ENCODE data around the gene ZNF750.

ZNF750 gene

DNA sequence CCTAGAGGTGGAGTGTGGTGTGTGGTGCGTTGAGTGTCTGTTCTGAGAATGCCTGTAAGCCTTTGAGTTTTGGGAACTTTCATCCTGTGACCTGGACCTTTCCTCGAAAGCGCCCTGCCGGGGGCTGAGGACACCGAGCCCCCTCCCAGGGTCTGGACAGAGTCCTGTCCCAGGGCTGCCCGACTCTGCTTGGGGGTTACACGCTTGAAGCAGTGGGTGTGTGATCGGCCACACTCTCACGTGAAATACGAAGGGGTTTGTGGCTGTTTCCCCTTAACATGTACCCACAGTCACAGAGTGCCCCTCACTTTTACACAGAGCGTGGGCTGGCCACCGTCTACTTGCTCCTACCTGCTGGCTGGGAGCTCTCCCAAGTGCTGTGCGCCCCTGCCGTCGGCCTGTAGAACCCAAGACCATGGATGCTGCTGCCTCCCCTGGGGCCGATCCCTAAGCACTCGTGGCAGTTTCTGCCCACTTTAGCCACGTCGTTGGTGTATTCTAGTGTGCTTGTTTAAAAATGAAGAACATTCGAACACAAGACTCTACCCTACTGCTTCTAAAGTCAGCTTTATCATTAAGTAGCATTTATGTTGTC lies 6.8 kb downstream of the ZNF750 start:
- DNase-seq = no peak

DNA sequence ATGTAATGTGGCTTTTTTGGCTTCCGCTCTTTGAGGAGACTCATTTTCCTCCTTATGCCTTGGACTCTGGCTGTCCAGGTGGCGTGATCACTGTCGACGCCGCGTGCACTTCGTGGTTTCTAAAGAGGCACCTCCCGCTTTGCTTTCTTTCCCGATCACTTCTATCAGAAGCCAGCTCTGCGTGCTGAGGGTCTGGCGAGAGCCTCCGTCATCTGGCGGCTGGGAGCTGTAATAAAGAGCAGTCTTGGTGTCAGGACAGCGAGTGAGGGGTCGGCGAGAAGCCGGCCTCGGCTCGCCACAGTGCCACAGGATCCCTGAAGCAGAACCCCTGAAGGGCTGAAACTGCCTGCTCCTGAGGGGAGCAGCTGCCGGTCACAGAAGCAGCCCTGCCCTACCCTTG lies 7.4 kb downstream of the ZNF750 start:
- no peak for DNase-seq

DNA sequence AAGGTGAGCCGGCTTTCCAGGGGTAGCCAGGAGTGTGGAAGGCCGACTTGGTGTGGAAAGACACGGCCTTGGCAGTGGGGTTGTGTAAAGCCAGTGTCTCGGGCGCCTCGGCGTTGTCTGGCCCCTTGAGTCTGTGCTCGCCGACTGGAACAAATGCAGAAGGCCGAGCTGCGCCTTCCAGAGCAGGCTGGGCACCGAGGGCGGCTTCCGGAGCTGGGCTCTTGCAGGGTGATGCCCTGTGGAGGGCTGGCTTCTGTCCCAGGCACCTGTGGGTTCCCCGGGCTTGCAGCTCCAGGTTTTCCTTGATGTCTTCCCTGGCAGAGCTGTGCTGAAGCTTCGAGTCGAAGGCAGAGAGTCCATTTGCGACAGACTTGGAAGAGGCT lies 8.0 kb downstream of the ZNF750 start:
- no peak for DNase-seq

DNA sequence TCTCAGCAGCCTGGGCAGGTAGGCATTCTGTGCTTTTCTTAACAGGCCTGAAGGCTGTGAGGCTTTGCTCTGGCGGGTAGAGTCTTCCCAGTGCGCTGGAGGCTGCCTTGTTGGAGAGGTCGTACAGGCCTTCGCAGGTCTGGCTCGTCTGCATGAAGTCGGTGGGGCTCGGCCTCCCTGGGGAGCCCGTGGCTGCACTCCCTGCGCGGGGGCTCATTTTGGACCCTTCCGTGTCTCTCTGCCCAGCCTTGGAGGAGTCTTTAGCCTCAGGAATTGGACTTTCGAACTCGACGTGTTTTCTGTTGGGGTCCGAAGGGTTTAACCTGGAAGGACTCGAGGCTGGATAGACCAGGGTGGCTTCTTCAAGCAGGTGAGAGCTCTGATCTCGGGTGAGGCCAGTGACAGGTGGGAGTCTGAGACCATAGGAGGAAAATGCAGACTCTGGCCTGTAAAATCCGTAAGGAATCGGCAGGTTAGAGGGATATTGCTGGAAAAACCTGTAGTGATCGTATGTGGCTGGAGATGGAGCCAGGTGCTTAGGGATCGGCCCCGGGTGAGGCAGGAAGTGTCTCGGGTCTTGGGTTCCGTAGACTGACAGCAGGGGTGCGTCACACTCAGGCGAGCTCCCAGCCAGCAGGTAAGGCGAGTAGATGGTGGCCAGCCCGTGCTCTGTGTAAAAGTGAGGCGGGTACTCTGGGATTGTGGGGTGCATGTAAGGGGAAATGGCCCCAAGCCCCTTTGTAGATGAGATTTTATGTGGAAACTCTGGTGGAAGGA lies 8.6 kb downstream of the ZNF750 start:
- DNase-seq = no peak

DNA sequence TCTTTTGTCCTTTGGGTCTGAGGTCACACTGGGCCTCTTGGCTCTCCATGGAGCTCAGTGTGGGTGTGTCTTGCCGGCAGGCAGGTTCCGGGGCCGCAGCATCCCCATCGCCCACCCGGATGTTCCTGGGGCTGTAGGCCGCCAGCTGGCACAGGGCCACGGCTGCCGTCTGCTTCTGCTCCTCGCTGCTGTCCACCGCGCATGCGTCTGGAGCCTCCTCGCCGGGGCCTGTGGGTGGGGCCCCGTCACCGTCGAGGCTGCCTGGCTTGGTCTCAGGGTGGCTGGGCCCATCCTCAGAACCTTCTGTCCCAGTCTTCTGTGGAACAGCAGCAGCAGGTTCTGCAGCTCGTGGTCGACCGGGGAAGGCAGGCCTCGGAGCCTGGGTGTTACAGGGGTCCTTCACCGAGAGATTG lies 9.6 kb downstream of the ZNF750 start:
- no peak for DNase-seq

DNA sequence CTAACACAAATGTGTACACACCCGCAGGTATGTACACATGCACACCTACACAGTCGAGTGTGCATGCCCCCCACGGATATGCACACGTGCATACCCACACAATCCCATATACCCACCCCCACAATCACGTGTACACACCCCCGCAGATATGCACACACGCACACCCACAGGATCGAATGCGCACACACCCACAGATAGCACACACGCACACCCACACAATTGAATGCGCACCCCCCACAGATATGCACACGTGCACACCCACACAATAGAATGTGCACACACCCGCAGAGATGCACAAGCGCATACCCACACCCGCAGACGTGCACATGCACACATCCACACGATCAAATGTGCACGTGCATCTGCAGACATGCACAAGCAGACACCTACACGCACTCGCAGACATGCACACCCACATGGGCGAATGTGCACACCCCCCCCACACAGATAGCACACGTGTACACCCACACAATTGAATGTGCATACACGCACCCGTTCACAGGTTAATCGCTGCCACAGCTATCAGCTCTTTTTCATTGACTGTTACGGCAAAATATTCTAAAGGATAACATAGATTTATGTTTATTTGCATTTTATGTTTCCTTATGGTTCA lies 10.8 kb downstream of the ZNF750 start:
- DNase-seq = no peak

DNA sequence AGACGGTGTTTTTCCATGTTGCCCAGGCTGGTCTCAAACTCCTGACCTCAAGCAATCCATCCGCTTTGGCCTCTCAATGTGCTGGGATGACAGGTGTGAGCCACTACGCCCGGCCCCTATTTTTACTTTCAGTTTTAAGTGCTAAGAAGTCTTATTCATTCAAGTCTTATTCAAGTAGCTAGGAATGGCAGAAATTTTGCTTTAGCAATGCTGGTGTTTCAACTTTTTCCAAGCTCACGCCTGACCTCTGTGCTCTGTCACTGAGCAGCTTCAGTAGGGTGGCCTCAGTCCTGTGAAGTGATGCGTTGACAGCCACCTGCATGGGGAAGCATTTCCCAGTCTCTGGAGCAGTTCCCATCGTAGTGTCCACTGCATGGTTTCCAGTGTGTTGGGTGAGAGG lies 12.9 kb downstream of the ZNF750 start:
- DNase-seq = no peak

DNA sequence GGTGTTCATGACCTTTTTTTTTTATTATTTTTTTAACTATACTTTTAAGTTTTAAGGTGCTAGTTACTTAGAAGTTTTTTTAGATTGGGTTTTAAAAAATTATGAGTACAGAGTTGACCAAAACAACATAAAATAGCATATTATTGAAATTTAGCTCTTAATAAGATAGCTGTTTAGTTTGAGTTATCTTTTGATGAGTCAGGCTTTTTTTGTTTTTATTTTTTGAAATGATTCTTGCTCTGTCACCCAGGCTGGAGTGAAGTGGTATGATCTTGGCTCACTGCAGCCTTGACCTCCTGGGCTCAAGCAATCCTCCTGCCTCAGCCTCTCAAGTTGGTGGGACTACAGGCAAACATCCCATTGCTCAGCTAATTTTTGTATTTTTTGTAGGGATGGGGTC lies 13.6 kb downstream of the ZNF750 start:
- no peak for DNase-seq

DNA sequence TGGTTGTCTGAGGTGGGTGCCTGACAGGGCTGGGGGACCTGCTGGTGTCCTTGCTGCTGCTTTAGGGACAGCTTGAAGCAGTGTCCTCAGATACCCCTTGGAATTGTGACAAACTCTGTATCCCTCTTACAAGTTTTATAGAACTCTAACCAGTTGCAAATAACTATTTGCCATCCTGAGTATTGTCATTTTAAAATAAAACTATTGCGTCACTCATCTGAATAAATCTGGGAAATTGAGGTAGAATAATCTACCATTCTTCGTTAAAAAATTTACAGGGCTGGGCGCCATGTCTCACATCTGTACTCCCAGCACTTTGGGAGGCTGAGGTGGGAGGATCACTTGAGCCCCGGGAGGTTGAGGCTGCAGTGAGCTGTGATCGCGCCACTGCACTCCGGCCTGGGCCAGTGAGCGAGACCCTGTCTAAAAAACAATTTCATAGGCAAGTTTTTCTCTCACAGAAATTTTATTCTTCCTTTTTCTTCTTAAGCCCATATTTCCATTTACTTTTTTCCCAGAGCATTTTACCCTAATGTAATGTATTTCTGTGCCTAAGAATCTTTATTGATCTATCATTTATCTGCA lies 14.2 kb downstream of the ZNF750 start:
- DNase-seq = no peak

DNA sequence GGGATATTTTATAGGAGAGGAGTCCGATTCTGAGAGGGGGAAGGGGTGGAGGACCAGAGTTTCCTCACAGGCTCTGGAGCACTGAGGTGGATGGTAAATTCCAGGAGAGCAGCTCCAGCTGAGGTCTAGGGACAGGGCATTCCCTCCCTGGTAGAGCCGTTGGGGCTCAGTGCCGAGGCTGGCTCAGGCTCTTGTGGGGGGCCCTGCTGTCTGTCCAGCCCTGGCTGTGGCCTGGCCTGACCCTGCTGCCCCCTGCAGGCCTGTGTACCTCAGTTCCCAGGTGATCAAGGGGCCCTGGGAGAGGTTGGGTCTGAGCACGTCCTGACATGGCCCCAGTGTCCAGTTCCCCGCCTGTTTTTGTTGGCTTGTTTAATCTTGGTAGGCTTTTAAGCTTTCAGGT lies 16.8 kb downstream of the ZNF750 start:
- no peak for DNase-seq

DNA sequence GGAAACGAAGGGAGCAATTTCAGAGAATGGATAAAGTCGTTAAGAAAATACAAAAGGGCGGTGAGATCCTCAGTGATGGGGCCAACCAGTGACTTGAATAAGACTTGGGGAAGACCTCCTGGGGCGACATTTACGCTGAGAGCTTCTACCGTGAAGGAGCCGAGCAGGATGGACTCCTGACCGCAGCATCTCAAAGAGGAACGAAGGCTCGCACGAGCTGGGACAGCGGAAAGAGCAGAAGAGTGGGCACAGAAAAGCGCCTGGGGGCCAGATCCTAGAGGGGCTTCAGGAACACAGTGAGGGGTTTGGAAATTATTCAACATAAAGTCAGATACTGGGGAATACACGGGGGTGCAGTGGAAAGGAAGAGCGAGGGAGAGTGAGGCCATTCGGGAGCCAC lies 17.5 kb downstream of the ZNF750 start:
- DNase-seq = no peak

DNA sequence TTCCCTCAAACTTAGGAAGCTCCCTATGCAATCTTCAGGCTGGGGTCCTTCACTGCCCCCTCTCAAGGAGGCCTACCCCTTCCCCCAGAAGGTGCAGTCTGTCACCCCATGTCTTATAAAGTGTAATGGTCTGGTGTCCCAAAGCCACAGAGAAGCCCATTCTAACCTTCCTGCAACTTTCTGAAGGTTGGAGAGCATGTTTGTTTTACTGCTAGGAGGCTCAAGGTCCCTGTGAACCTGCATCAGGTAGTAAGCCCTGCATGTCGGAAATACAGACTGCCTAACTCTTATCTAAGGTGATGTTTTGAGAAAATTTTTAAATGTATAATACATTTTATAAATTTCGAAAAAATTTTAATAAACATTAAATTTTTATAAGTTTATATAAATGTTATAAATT lies 18.3 kb downstream of the ZNF750 start:
- DNase-seq = no peak

DNA sequence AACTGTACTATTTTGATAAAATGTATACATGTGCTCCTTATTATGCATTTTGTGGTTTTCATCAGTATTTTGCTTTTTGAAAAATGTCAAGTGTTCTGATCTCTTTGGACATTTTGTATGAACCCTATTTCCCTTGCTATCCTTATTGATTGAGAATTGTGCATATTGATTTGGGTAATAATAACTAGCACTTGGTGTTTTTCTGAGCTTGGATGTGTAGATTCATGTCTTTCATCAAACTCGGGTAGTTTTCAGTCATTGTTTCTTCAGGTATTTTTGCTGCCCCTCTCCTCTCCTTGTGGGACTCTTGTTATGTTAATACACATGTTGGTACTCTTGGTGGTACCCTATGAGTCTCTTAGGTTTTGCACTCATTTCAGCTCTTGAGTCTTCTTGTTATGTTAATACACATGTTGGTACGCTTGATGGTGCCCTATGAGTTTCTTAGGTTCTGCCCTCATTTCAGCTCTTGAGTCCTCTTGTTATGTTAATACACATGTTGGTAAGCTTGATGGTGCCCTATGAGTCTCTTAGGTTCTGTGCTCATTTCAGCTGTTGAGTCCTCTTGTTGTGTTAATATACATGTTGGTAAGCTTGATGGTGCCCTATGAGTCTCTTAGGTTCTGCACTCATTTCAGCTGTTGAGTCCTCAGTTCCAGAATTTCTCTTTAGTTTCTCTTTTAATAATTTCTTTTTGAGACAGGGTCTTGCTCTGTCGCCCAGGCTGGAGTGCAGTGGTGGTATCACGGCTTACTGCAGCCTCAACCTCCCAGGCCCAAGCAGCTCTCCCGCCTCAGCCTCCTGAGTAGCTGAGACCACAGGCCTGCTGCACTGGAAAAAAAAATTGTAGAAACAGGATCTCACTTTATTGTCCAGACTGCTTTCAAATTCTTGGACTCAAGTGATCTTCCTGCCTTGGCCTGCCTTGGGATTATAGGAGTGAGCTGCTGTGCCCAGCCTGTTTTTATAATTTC lies 19.3 kb downstream of the ZNF750 start:
- DNase-seq = no peak

DNA sequence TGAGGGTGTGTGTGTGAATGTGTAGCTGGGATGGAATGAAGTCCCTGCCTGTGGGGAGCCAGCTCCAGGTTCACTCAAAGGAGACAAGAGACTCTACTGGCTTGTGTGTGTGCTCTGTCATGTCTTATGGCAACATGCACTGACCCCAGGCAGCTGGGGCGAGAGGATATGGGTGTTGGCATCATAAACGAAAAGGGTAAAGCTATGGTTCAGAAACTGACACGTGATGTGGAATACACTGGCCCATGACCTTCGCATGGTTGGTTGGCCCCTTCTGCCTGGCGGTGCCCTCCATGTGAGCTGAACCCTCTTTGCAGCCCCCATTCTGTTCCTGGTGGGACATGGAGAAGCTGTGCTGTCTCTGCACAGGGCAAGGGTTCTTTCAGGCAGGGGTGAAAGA lies 21.9 kb downstream of the ZNF750 start:
- no peak for DNase-seq

DNA sequence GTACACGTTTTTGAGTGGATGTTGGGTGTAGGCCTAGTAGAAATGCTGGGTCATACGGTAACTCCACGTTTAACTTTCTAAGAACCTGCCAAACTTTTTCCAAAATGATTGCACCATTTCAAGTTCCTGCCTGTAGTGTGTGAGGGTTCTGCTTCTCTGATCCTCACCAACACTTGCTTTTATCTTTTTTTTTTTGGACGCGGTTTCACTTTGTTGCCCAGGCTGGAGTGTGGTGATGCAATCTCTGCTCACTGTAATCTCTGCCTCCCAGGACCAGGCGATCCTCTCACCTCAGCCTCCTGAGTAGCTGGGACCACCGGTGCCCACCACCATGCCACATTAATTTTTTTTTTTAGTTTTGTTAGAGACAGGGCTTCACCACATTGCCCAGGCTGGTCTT lies 23.5 kb downstream of the ZNF750 start:
- DNase-seq = no peak

DNA sequence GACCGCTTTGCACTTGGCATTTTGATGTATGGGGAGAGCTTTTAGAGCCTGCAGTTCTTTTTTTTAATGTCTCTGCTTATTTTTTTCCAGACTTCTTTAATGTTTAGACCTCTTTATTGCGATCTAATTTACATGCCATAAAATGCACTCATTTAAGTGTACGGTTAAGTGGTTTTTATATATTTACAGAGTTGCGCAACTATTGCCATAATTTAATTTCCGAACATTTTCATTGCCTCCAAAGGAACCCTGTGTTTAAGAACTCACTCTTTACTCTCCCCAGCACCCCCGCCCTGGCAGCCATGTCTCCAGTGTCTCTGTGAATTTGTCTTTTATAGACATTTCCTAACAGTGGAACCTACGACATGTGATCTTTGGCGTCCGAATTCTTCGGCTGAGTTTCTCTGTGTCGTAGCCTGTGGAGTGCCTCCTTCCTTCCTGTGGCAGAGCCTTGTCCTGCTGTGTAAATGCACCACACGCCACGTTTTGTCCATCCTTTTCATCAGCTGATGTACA lies 24.0 kb downstream of the ZNF750 start:
- DNase-seq = no peak

DNA sequence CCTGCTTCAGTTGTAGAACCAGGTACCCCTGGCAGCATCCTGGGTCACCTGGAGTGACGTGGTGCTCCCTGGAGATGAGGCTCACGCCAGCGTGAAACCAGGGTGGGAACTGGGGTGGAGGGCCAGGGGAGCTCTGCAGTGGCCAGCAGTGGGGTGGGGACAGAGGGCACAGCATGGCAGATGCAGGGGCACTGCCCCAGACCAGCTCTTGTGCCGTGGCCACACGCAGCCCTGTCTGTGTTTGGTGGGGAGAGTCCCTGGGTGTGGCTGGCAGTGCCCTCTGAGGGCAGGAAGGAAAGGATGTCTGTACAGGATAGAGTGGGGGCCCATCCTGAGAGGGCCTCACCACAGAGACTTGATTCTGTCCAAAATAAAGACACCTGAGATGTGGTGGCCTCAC lies 24.5 kb downstream of the ZNF750 start:
- no peak for DNase-seq

DNA sequence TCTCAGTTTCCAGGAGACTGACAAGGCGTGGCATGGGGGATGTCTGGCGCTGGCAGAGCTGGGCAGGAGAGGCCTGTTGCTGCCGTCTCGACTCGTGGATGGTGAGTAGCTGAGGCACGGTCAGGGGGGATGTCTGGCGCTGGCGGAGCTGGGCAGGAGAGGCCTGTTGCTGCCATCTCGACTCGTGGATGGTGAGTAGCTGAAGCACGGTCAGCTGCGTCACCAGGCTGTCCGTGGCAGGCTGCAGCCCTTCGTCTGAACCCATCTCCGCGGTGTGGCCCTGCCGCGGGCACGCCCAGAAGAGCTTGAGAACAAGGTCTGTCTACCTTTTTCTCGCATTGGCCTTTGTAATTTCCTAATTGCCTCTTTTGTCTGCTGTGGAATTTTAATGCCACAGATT lies 25.0 kb downstream of the ZNF750 start:
- DNase-seq = no peak

DNA sequence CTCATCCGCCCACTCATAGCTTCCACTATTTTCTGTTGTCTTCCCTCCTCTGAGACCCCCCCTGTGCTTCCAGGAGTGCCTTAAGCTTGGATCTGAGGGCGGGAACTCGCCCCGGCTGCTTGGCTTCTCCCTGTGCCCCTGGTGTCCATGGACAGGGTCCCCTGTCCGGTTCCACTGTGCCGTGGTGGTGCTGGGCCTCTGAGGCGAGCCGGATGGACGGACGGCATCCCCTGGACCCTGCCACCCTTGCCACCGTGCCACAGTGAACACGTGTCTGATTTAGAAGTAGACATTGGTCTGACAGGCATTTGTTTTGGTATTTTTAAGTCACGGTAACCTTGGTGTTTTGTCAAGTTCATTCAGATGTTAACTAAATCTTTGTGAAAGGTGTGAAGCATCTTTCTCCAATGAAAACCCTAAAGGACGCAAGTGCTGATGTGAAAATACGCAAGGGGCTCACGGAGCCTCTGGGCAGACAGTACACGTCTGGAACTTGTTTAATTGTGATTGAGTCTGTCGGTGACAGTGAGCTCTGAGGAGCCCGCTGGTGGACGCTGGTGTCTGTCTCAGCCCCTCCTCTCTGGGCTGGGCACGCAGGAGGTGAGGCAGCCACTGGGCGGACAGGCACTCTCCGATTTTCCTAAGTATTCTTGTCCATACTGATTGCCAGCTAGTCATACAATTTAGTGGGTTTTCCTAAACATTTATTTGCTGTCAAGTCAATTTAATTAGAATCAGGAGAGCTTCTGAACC lies 26.3 kb downstream of the ZNF750 start:
- no peak for DNase-seq

DNA sequence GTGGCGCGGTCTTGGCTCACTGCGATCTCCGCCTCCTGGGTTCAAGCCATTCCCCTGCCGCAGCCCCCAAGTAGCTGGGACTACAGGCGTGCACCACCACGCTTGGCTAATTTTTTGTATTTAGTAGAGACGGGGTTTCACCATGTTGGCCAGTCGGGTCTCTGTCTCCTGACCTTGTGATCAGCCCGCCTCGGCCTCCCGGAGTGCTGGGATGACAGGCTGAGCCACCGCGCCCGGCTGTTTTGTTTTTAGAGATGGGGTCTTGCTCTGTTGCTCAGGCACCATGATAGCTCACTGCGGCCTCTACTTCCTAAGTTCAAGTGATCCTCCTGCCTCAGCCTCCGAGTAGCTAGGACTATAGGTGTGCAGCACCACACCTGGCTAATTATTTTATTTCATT lies 27.2 kb downstream of the ZNF750 start:
- DNase-seq = no peak

DNA sequence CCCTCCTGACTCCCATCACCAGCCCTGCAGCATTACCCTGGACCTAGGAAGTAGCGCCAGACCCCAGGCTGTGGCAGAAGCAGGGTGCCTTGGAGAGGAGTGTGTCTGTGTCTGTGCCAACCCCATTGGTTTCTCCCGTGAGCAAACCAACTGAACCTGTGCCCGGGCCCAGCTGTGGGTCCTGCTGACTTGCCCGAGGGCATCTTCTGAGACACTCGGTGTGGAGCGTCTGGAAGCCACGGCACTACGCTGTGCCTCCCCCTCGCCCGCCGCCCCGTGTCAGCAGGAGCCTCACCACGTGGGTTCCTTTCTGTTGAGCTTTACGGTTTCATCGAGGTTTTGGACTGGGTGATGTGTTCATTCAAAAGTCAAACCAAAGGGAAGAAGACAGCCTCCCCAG lies 27.8 kb downstream of the ZNF750 start:
- no peak for DNase-seq
